GM23338 (cell line): ENCODE data around the gene CCNB1. TPM values are rescaled to one million over a fixed set of nuclear protein-coding genes. Genes with fewer than 3 reads are reported as not detected.
A peak's percentile ranks its signal among the peaks of the same experiment; 100 is the strongest.

Source experiments
- ATAC-seq: fragments of 200-7000 bp; cut with Tn5 transposase; 3 replicates; pipeline ENCODE4 v1.9.1; 2020
- DNase-seq: peaks from one replicate; pipeline ENCODE4 v3.0.0-alpha.2; 2015; ENCODE audit warnings: low spot score
- H2AFZ ChIP-seq: fragments of 200-600 bp; sonication (generic); 2 replicates; pipeline ENCODE4 v1.8.0; 2016; ENCODE audit warnings: antibody characterized with exemption, mild to moderate bottlenecking, moderate library complexity
- H3F3A ChIP-seq: fragments of 200-600 bp; sonication (generic); replicated peaks from 2 replicates; pipeline ENCODE4 v1.8.0; 2017; ENCODE audit warnings: antibody characterized with exemption, mixed run types, low read depth
- H3K27ac ChIP-seq: fragments of 200-600 bp; sonication (generic); 2 replicates; pipeline ENCODE4 v1.6.1; 2016; ENCODE audit warnings: low read depth
- H3K27me3 ChIP-seq: fragments of 200-600 bp; sonication (generic); 2 replicates; pipeline ENCODE4 v1.8.0; 2016; ENCODE audit warnings: mild to moderate bottlenecking, mixed run types, moderate library complexity; ENCODE audit not compliant: insufficient read depth
- H3K36me3 ChIP-seq: fragments of 200-600 bp; sonication (generic); 2 replicates; pipeline ENCODE4 v1.8.0; 2016; ENCODE audit warnings: mild to moderate bottlenecking; ENCODE audit not compliant: insufficient read depth
- H3K4me1 ChIP-seq: fragments of 200-600 bp; sonication (generic); 2 replicates; pipeline ENCODE4 v1.8.0; 2016; ENCODE audit warnings: mild to moderate bottlenecking, moderate library complexity; ENCODE audit not compliant: insufficient read depth
- H3K4me2 ChIP-seq: fragments of 200-600 bp; sonication (generic); 2 replicates; pipeline ENCODE4 v1.7.1; 2017; ENCODE audit warnings: mixed run types
- H3K4me3 ChIP-seq: fragments of 200-600 bp; sonication (generic); 2 replicates; pipeline ENCODE4 v1.6.1; 2016; ENCODE audit warnings: mixed run types
- H3K79me2 ChIP-seq: fragments of 200-600 bp; sonication (generic); replicated peaks from 2 replicates; pipeline ENCODE4 v1.8.0; 2017; ENCODE audit warnings: mild to moderate bottlenecking; ENCODE audit not compliant: insufficient read depth
- H3K9me2 ChIP-seq: fragments of 200-600 bp; sonication (generic); 2 replicates; pipeline ENCODE4 v1.8.0; 2017; ENCODE audit not compliant: insufficient read depth
- H4K20me1 ChIP-seq: fragments of 200-600 bp; sonication (generic); replicated peaks from 2 replicates; pipeline ENCODE4 v1.8.0; 2017; ENCODE audit warnings: mild to moderate bottlenecking; ENCODE audit not compliant: insufficient read depth
- H3K27ac Mint-ChIP-seq: 2 replicates; pipeline ENCODE4 v1.8.0; 2020; ENCODE audit warnings: inconsistent platforms, mild to moderate bottlenecking, moderate library complexity, mixed read lengths
- H3K27me3 Mint-ChIP-seq: 3 replicates; pipeline ENCODE4 v1.8.0; 2022; ENCODE audit warnings: low read depth, mild to moderate bottlenecking, moderate library complexity, mixed read lengths, inconsistent platforms; ENCODE audit not compliant: insufficient read depth, poor library complexity
- H3K36me3 Mint-ChIP-seq: 3 replicates; pipeline ENCODE4 v1.8.0; 2021; ENCODE audit warnings: low read depth, mild to moderate bottlenecking, inconsistent platforms, moderate library complexity, mixed read lengths
- H3K4me1 Mint-ChIP-seq: 3 replicates; pipeline ENCODE4 v1.8.0; 2020; ENCODE audit warnings: mild to moderate bottlenecking, inconsistent platforms, mixed read lengths
- H3K4me3 Mint-ChIP-seq: 3 replicates; pipeline ENCODE4 v1.8.0; 2021; ENCODE audit warnings: moderate library complexity, mild to moderate bottlenecking, inconsistent platforms, mixed read lengths
- H3K9me3 Mint-ChIP-seq: 3 replicates; pipeline ENCODE4 v1.8.0; 2020; ENCODE audit warnings: moderate library complexity, mild to moderate bottlenecking, inconsistent platforms, mixed read lengths
- CREB1 ChIP-seq: fragments of 250-450 bp; sonication (Bioruptor Pico); IDR thresholded peaks from 2 replicates; pipeline ENCODE4 v1.5.0; 2020; ENCODE audit warnings: low read depth, mild to moderate bottlenecking, moderate library complexity
- CTCF ChIP-seq, 2 experiments: fragments of 200-600 bp in 1 of 2; sonication (generic) in 1 of 2; conservative IDR thresholded peaks; 2 replicates each; pipeline versions ENCODE4 v1.5.1 to v1.6.1; 2016 to 2017; ENCODE audit warnings: antibody characterized with exemption in 2 of 2, low read depth in 2 of 2, mild to moderate bottlenecking in 2 of 2, moderate library complexity in 1 of 2
- ETS1 ChIP-seq: IDR thresholded peaks from 2 replicates; pipeline ENCODE4 v1.6.1; 2016; ENCODE audit warnings: antibody characterized with exemption
- EZH2 ChIP-seq: fragments of 200-600 bp; sonication (generic); IDR thresholded peaks from one replicate; pipeline ENCODE4 v1.8.0; 2017; ENCODE audit warnings: antibody characterized with exemption, mild to moderate bottlenecking, low read depth; ENCODE audit not compliant: unreplicated experiment
- EZH2phosphoT487 ChIP-seq: fragments of 200-600 bp; sonication (generic); IDR thresholded peaks from one replicate; pipeline ENCODE4 v1.8.1; 2018; ENCODE audit warnings: antibody characterized with exemption; ENCODE audit not compliant: unreplicated experiment
- POLR2AphosphoS5 ChIP-seq: IDR thresholded peaks from 2 replicates; pipeline ENCODE4 v1.6.1; 2016; ENCODE audit warnings: antibody characterized with exemption, low read depth
- REST ChIP-seq: IDR thresholded peaks from one replicate; pipeline ENCODE4 v1.6.1; 2018; ENCODE audit warnings: antibody characterized with exemption; ENCODE audit not compliant: unreplicated experiment
- STAT1 ChIP-seq: IDR thresholded peaks from one replicate; pipeline ENCODE4 v1.6.1; 2016; ENCODE audit warnings: antibody characterized with exemption; ENCODE audit not compliant: unreplicated experiment
- ZNF114 ChIP-seq: fragments of 250-450 bp; sonication (Bioruptor Pico); IDR thresholded peaks from 2 replicates; pipeline ENCODE4 v1.5.0; 2020; ENCODE audit warnings: mild to moderate bottlenecking, moderate library complexity
- ZNF462 ChIP-seq: fragments of 250-450 bp; sonication (Bioruptor Pico); IDR thresholded peaks from 2 replicates; pipeline ENCODE4 v1.5.0; 2020; ENCODE audit warnings: mild to moderate bottlenecking, moderate library complexity
- polyA plus RNA-seq: library from polyadenylated mRNA; unstranded; fragments of >200 nt; fragmentation: Nextera tagmentation; extraction: Ambion mirVana; gene quantifications from 2 replicates; pipeline ENCODE4 v1.2.1, GENCODE V29; 2016
- total RNA-seq: library from RNA; depleted of rRNA; stranded (reverse); fragments of >200 nt; shearing (Covaris generic); gene quantifications from 2 replicates; pipeline ENCODE4 v1.2.3, GENCODE V29; 2014

The CCNB1 gene
- total and polyA plus RNA-seq, 2 experiments from 2014 or later, result 273 to 400 TPM

GRCh38 chr5:69160651-69161050 is 6.3 kb upstream of the CCNB1 start (continued):
- TF ChIP-seq ZNF114 (CRISPR knock-in tag) (no peak), CTCF (conservative IDR thresholded peaks at IDR 0.05; ENCODE audit: low read depth in 2 of 2) (no peak), CREB1 (CRISPR knock-in tag) (no peak)

- Histone ChIP-seq H3F3A (peaks cover 48% of the 10 kb centered on the region), H3K9me2 (no peaks in the 10 kb centered on the region), H3K4me2 (peak overlapping the region; percentile 94), H4K20me1 (peaks cover 24% of the 10 kb centered on the region), H3K79me2 (peaks cover 54% of the 10 kb centered on the region), H3K27me3 (no peaks in the 10 kb centered on the region), H3K27ac (peak overlapping the region; percentile 99), H3K4me1 (peaks cover 23% of the 10 kb centered on the region), H2AFZ (peak overlapping the region; percentile 44; the same call in 1 of the 2 replicates), H3K36me3 (peaks cover 48% of the 10 kb centered on the region), H3K4me3 (peak overlapping the region; percentile 96)
- DNase-seq (peak; percentile 70), ATAC-seq (peak; percentile 31)
- H3K4me1 Mint-ChIP-seq, result peaks cover 28% of the 10 kb centered on the region
- peak overlapping the region; percentile 95 for H3K4me3 Mint-ChIP-seq
- no peaks in the 10 kb centered on the region for H3K9me3 Mint-ChIP-seq
- peak overlapping the region; percentile 98 for H3K27ac Mint-ChIP-seq
- H3K36me3 Mint-ChIP-seq, result peaks cover 56% of the 10 kb centered on the region
- TF ChIP-seq ZNF462 (CRISPR knock-in tag), result no peak
- no peak for TF ChIP-seq STAT1
- TF ChIP-seq EZH2phosphoT487, result no peak
- TF ChIP-seq ETS1, result no peak
- no peak for TF ChIP-seq REST
- no peak for TF ChIP-seq ZNF114 (CRISPR knock-in tag)
- no peak for TF ChIP-seq CTCF (conservative IDR thresholded peaks at IDR 0.05; ENCODE audit: low read depth in 2 of 2)
- no peak for TF ChIP-seq CREB1 (CRISPR knock-in tag)
- TF ChIP-seq EZH2, result no peak
- no peak for TF ChIP-seq POLR2AphosphoS5
- H3K27me3 Mint-ChIP-seq, result peaks cover 19% of the 10 kb centered on the region
Observed at GRCh38 chr5:69167493-69167855, 524 bp downstream of the CCNB1 start.
